Upper lobe of right lung (tissue), 1 donor: Measurements from ENCODE around the gene ME3. TPM values are rescaled to one million over a fixed set of nuclear protein-coding genes. Genes with fewer than 3 reads are reported as not detected.

Experiments used
- ATAC-seq: fragments of 200-7000 bp; cut with Tn5 transposase; one replicate; pipeline ENCODE4 v1.9.1; 2020; ENCODE audit warnings: mild to moderate bottlenecking, moderate library complexity
- DNase-seq: peaks from one replicate; pipeline ENCODE4 v3.0.0-alpha.2; 2020
- H3K27ac ChIP-seq: fragments of 200-600 bp; one replicate; pipeline ENCODE4 v1.8.0; 2022
- H3K27me3 ChIP-seq: fragments of 200-600 bp; one replicate; pipeline ENCODE4 v1.8.0; 2022; ENCODE audit warnings: mild to moderate bottlenecking
- H3K36me3 ChIP-seq: fragments of 200-600 bp; one replicate; pipeline ENCODE4 v1.8.0; 2022
- H3K4me1 ChIP-seq: fragments of 200-600 bp; one replicate; pipeline ENCODE4 v1.8.0; 2022
- H3K4me3 ChIP-seq: fragments of 200-600 bp; one replicate; pipeline ENCODE4 v1.8.0; 2022; ENCODE audit warnings: mild to moderate bottlenecking
- H3K9me3 ChIP-seq: fragments of 200-600 bp; one replicate; pipeline ENCODE4 v1.8.0; 2022
- CTCF ChIP-seq: fragments of 200-600 bp; IDR thresholded peaks from one replicate; pipeline ENCODE4 v1.8.0; 2022; ENCODE audit warnings: antibody characterized with exemption
- intact Hi-C: fragments of 100-400 bp; cut with DNase I; formaldehyde crosslinking; loops from one replicate; pipeline ENCODE4 v1.11.0; 2022
- total RNA-seq: library from RNA; stranded (reverse); fragmentation: NEBNext Ultra II Directional; extraction: Animal tissue kit (Norgen Biotek cat#: 25700); gene quantifications from one replicate; pipeline ENCODE4 v1.2.1, GENCODE V29; 2021
- donor health status: DM: no; HTN: yes; CAD: no; lungs with severe emphysema.

The ME3 gene
- total RNA-seq, 1 donor from 2014 or later = 24.7 TPM

DNA sequence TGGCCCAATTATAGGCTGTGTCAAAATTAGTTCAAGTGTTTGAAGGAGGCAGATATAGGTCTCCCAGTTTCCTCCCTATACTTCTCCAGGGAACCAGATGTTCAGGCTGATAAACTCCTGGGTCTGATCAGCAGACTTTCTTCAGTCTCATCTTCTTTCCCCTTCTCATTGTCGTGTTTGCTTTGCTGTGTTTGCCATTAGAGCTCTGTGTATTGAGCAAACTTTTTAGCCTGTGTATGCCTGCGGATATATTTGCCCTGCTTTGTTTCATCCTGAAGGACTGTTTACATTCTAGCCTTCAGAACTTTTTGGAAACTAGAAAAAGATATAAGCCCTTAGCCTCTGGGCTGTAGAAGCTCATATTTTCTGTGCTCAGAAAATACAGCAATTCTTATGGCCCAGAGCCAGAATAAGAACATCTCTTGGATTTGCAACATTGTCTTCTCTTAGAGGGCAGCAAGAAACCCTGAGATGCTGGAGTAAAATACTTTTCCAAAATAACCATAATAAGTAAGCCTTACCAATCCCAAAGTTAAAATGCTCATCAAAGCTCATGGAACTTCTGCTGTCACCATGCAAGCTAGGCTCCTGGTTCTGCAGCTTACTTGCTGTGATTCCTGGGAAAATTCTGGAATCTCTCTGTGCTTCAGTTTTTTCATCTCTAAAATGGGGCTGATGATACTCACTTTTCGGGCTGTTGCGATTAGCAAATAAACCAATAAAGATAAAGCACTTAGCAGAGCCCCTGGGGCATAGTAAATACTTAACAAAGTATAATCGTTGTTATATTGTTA lies 34.1 kb upstream of the ME3 start:
- no peak overlapping the region for H3K4me3 ChIP-seq
- no peaks in the 10 kb centered on the region for H3K4me1 ChIP-seq
- no peaks in the 10 kb centered on the region for H3K36me3 ChIP-seq
- intact Hi-C loops = no loop called here
- DNase-seq (no peak), ATAC-seq (no peak)
- H3K9me3 ChIP-seq = no peaks in the 10 kb centered on the region
- H3K27me3 ChIP-seq = no peaks in the 10 kb centered on the region
- TF ChIP-seq CTCF = no peak
- H3K27ac ChIP-seq = no peak overlapping the region

DNA sequence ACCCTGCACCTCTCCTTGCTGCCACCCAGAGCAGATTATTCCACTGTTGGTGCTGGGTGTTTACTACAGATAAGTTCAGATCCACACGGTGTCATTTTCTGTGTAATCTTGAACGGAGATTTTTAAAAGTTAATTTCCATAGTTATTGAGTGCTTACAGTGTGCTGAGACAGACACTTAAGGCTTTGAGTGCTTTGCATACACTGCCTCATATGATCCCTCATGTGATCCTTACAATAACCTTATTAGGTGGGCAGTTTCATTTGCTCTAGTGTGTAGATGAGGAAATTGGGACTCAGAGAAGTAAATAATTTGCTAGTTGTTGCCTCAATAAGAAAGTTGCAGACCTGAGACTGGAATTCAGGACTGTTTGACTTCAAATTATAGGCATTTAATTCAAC lies 32.3 kb upstream of the ME3 start:
- DNase-seq = no peak

GRCh38 chr11:86703987-86704386 lies 31.6 kb upstream of the ME3 start:
- Histone ChIP-seq H3K27ac (no peak overlapping the region), H3K4me1 (no peaks in the 10 kb centered on the region), H3K36me3 (no peaks in the 10 kb centered on the region), H3K4me3 (no peak overlapping the region), H3K9me3 (no peaks in the 10 kb centered on the region), H3K27me3 (no peaks in the 10 kb centered on the region)
- DNase-seq (no peak), ATAC-seq (peak; percentile 87)
- TF ChIP-seq CTCF = no peak
- intact Hi-C loops = no loop called here

More for the DNA sequence above, 32.3 kb upstream of the ME3 start:
- Histone ChIP-seq H3K36me3 (no peaks in the 10 kb centered on the region), H3K27me3 (no peaks in the 10 kb centered on the region), H3K4me1 (no peaks in the 10 kb centered on the region), H3K4me3 (no peak overlapping the region), H3K27ac (no peak overlapping the region), H3K9me3 (no peaks in the 10 kb centered on the region)
- no peak for TF ChIP-seq CTCF
- peak; percentile 63 for ATAC-seq
- intact Hi-C loops = no loop called here

DNA sequence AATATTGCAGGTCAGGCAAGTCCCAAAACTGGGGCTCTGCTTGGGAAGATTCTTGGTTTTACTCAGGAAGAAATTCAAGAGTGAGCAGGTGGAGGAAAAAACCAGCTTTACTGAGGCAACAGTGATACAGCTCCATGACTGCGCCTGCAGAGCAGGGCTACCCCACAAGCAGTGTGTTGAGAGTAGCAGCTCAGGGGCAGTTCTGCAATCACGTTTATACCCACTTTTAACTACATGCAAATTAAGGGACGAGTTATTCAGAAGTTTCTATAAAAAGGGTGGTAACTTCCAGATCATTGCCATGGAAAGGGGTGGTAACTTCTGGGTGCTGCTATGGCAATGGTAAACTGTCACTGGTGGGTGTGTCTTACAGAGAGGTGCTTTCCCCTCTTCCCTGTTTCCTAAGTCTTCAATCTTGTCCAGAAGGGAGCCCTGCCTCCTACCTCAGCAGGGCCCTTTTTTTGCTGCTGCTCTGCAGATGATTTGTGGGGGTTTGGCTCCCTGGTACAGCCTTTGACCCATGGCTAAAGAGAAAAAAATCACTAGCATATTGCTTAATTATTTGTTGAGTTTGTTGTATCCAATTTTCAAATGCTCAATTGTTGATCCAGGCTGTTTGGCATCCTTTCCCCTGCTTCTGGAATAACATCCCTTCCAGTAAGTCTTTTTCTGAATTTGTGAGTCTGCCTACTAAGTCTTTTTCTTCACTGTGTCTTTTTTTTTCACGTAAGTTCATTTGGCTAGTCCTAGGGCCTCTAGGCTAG lies 30.0 kb upstream of the ME3 start:
- no peak for DNase-seq
- no peak overlapping the region for H3K4me3 ChIP-seq
- no peaks in the 10 kb centered on the region for H3K36me3 ChIP-seq
- ATAC-seq = no peak
- H3K27me3 ChIP-seq = no peaks in the 10 kb centered on the region
- H3K27ac ChIP-seq = no peak overlapping the region
- no peak for TF ChIP-seq CTCF
- intact Hi-C loops = no loop called here
- H3K9me3 ChIP-seq = no peaks in the 10 kb centered on the region
- H3K4me1 ChIP-seq = no peaks in the 10 kb centered on the region

GRCh38 chr11:86699040-86699791 lies 26.8 kb upstream of the ME3 start:
- ATAC-seq (no peak), DNase-seq (no peak)
- no peaks in the 10 kb centered on the region for H3K36me3 ChIP-seq
- intact Hi-C loops = no loop called here
- TF ChIP-seq CTCF = no peak
- H3K4me3 ChIP-seq = no peak overlapping the region
- H3K9me3 ChIP-seq = no peaks in the 10 kb centered on the region
- no peaks in the 10 kb centered on the region for H3K27me3 ChIP-seq
- H3K4me1 ChIP-seq = peaks cover 12% of the 10 kb centered on the region
- no peak overlapping the region for H3K27ac ChIP-seq
